Nucleus accumbens (tissue), 56 donors: ENCODE measurements around the gene DVL1.
"Not testable (repeated sequence)": the region's sequence is repeated elsewhere in the genome, so short reads cannot be mapped to it uniquely, and the experiment has no call there.

Experiments used
- DNase-seq, 56 donors: peaks; one replicate each; lab custom pipeline; 2025; lab: John Stamatoyannopoulos, UW

DVL1 gene

GRCh38 chr1:1349256-1350012, at the start of gene DVL1:
DVL1 (minus strand) TSS chr1:1349418; CDS start chr1:1349065, 353 bp downstream.
- peak in 41 of 56 donors; percentile 33 to 81 (median 60) for DNase-seq

DNA sequence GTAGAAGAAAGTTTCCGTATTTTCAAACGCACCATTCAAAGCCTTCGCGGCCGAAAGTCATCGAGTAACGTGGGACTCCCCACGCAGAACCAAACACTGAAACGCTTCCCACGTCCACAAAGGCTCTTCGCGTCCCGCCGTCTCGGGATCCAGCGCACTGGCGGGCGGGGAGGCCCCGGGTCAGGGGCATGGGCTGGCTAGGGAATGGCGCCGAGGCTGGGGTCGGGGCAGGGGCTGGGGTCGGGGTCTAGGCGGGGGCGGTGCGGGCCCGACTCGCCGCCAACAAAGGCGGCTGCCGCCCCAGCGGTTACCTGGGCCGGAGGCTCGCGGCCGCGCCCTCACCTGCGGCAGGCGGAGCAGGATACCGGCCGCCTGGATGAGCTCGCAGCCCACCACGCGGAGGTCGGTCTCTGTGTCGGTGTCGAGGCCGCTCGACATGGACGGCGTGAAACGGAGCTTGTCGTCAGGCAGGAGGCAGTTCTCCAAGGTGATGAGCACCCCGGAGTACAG, 49.5 kb upstream of the DVL1 start:
- DNase-seq = no peak

- DNase-seq = no peak
These were observed 48.8 kb upstream of the DVL1 start for GRCh38 chr1:1397839-1398523.

- no peak for DNase-seq
These were observed 45.9 kb upstream of the DVL1 start for GRCh38 chr1:1395166-1395565.

- DNase-seq = no peak
These were observed 44.9 kb upstream of the DVL1 start for GRCh38 chr1:1394116-1394515.

DNA sequence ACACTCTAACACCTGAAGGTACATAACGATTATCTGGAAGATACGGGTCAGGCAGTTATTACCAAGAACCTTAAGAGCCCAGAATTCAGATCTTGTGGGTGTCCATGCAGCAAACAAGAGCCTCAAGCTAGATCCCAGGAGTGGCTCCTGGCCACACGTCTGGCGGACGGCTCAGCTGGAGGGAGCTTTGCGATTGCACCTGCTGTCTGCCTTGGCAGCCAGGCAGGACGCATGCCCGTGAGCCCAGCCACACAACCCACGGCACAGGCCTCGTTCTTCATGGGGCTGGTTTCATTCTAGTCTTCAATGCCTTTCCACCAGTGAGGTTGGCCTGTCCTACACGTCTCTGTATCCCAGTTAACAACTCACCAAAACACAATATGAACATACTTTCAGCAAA, 44.2 kb upstream of the DVL1 start:
- no peak for DNase-seq

GRCh38 chr1:1393014-1393413, 43.8 kb upstream of the DVL1 start:
- DNase-seq = no peak

GRCh38 chr1:1391225-1391624, 42.0 kb upstream of the DVL1 start:
- no peak for DNase-seq

- no peak for DNase-seq
These were observed 41.5 kb upstream of the DVL1 start for GRCh38 chr1:1390675-1391074.

- DNase-seq = no peak
These were observed 38.9 kb upstream of the DVL1 start for GRCh38 chr1:1388078-1388472.

DNA sequence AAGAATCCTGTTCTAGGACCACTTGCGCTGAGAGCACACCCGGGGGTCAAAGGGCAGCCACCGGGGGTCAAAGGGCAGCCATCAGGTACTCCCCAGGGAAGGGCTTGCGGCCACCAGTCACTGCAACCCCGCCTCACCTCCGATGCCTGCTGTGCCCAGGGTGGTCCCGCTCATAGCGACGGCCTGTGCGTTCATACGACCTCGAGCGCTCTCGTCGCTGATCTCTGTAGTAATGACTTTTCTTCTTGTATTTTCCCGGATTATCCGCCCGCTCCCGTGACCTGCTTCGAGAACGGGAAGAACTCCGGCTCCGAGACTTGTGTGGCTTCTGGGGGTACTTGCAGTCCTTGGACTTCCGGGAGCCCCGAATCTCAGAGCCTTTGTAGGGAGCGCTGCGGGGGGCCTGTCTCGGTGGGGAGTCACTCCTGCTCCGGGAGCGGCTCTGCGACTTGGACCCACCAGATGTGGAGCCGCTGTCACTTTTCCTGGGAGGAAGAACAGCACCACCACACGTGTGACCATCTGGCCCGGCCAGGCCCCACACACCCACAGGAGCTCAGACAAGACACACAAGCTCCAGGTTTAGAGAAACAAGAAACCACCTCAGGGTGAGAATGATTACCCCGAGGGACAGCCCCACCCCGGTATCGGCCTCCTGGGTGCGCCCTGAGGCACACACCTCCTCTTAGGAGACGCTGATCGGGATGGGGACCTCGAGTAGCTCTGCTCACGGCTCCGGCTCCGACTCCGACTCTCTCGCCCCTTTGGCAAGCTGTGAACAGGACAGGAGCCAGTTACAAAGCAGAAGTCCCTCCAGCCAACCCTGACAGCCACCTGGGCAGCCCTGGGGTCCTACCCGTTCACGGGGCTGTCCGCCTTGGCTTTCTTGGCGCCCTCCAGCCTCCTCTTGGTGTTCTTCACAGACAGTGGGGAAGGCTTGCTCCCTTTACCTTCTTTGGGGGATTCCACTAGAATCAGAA, 38.2 kb upstream of the DVL1 start:
- DNase-seq = no peak

- no peak for DNase-seq
These were observed 36.7 kb upstream of the DVL1 start for GRCh38 chr1:1385931-1386330.

DNA sequence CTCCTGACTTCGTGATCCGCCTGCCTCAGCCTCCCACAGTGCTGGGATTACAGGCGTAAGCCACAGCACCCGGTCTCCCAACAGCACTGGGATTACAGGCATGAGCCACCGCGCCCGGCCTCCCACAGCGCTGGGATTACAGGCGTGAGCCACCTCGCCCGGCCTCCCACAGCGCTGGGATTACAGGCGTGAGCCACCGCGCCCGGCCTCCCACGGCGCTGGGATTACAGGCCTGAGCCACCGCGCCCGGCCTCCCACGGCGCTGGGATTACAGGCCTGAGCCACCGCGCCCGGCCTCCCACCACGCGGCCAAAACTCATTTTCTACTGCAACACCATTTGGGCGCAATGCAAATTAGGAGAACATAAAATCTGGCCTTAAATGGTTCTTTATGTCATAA, 36.1 kb upstream of the DVL1 start:
- not testable (repeated sequence) for DNase-seq

DNA sequence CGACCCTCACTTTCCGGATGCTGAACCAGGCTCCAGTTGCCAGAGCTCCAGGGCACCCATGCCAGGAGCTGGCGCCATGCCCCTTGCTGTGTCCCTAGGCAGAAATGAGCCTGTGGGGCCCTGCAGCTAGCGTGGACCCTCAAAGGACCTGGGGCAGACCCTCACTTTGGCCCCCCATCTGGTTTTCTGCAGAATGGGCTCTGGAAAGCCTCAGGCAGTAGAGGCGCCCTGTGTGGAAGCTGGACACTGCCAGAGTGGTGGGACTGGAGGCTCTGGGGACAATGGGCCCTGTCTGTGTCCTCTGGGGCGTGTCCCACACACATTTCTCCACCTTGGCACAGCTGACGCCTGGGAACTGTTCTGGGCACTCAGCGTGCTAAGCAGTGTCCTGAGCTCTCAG, 32.1 kb upstream of the DVL1 start:
- DNase-seq = no peak

GRCh38 chr1:1380860-1381259, 31.6 kb upstream of the DVL1 start:
- DNase-seq = no peak

DNA sequence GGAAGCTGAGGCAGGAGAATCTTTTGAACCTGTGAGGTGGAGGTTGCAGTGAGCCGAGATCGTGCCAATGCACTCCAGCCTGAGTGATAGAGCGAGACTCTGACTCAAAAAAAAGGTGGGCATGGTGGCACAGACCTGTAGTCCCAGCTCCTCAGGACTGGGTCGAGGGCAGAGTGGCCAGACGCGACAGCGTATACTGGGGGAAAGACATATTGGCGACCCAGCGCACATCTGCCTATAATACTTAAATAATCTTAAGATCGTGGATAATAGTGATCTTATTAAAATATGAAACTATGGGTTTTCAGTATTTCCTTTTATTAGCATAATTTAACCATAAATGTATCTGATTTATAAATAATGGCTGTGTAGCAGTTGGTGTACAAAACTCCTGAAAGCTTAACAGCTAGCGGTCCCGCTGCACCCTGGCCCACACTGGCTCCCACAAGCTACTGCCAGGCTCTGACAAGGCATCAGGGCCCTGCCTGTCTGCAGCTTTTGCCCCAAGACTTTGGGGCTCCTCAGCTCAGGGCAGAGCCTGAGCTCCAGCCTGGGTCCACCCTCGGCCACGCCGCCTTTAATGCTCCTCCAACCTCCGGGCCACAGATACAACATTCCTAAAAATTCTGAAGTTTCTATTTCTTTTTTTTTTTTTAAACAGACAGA, 28.5 kb upstream of the DVL1 start:
- DNase-seq = no peak

GRCh38 chr1:1376551-1377226, 27.5 kb upstream of the DVL1 start:
- no peak for DNase-seq

- DNase-seq = peak; percentile 81 to 100 (median 98)
These were observed 25.9 kb upstream of the DVL1 start, which contains the start of gene AURKAIP1 for GRCh38 chr1:1374929-1375662. AURKAIP1 (minus strand) TSS chr1:1375207; CDS start chr1:1374756, 451 bp downstream.

DNA sequence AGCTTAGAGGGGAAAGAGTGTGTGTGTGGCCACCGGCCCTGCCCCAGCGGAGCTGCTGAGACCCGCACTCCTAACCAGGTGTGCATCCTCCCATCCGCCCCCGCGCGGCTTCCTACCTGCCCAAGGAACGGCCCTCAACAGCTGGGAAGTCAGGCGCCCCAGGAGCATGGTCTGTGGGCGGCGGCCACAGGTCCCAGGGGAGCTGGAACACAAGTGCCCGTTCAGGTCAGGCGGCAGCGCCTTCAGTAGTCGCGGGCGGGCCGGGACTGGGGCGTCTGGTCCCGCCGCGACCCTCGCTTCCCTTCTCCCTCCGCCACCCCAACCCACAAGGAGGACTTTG, 25.3 kb upstream of the DVL1 start:
- DNase-seq = no peak
